Hepatocyte (in vitro differentiated cells): ENCODE measurements around the gene MRPS22. TPM values are rescaled to one million over a fixed set of nuclear protein-coding genes. Genes with fewer than 3 reads are reported as not detected.
A peak's percentile ranks its signal among the peaks of the same experiment; 100 is the strongest.

Experiments
- DNase-seq: peaks from one replicate; pipeline ENCODE4 v3.0.0-alpha.2; 2016; ENCODE audit warnings: low spot score
- H2AFZ ChIP-seq: fragments of 200-600 bp; sonication (generic); 2 replicates; pipeline ENCODE4 v1.6.0; 2016; ENCODE audit warnings: antibody characterized with exemption, mild to moderate bottlenecking
- H3K27ac ChIP-seq: fragments of 200-600 bp; sonication (generic); 2 replicates; pipeline ENCODE4 v1.5.1; 2016; ENCODE audit warnings: mild to moderate bottlenecking
- H3K27me3 ChIP-seq: fragments of 200-600 bp; sonication (generic); 2 replicates; pipeline ENCODE4 v1.6.1; 2016
- H3K36me3 ChIP-seq: fragments of 200-600 bp; sonication (generic); replicated peaks from 2 replicates; pipeline ENCODE4 v1.5.1; 2016; ENCODE audit warnings: low read depth; ENCODE audit not compliant: insufficient read depth
- H3K4me1 ChIP-seq: fragments of 200-600 bp; sonication (generic); 2 replicates; pipeline ENCODE4 v1.5.1; 2016; ENCODE audit warnings: mild to moderate bottlenecking, moderate library complexity; ENCODE audit not compliant: insufficient read depth
- H3K4me2 ChIP-seq: fragments of 200-600 bp; sonication (generic); 2 replicates; pipeline ENCODE4 v1.6.0; 2016
- H3K4me3 ChIP-seq: fragments of 200-600 bp; sonication (generic); 2 replicates; pipeline ENCODE4 v1.5.1; 2016; ENCODE audit warnings: mild to moderate bottlenecking
- H3K79me2 ChIP-seq: fragments of 200-600 bp; sonication (generic); 2 replicates; pipeline ENCODE4 v1.6.0; 2017; ENCODE audit warnings: mild to moderate bottlenecking
- H3K9me2 ChIP-seq: fragments of 200-600 bp; sonication (generic); replicated peaks from 2 replicates; pipeline ENCODE4 v1.6.0; 2017; ENCODE audit warnings: mild to moderate bottlenecking; ENCODE audit not compliant: insufficient read depth
- H3K9me3 ChIP-seq: fragments of 200-600 bp; sonication (generic); 2 replicates; pipeline ENCODE4 v1.5.1; 2016; ENCODE audit warnings: low read depth, mild to moderate bottlenecking
- H4K20me1 ChIP-seq: fragments of 200-600 bp; sonication (generic); 2 replicates; pipeline ENCODE4 v1.6.0; 2016; ENCODE audit warnings: mild to moderate bottlenecking; ENCODE audit not compliant: insufficient read depth, poor library complexity, severe bottlenecking
- EZH2 ChIP-seq: fragments of 200-600 bp; sonication (generic); IDR thresholded peaks from 2 replicates; pipeline ENCODE4 v1.6.1; 2016; ENCODE audit warnings: antibody characterized with exemption, mild to moderate bottlenecking, borderline replicate concordance
- EZH2phosphoT487 ChIP-seq: fragments of 200-600 bp; sonication (generic); IDR thresholded peaks from one replicate; pipeline ENCODE4 v1.6.1; 2018; ENCODE audit warnings: antibody characterized with exemption, mild to moderate bottlenecking, low read depth, moderate library complexity; ENCODE audit not compliant: unreplicated experiment, severe bottlenecking
- WGBS: methylation state at CpG from one replicate; pipeline ENCODE4 v1.1.6; 2016; ENCODE audit warnings: low lambda C conversion rate; ENCODE audit errors: missing lambda C conversion rate; 5-methylcytosine and 5-hydroxymethylcytosine counted together
- polyA plus RNA-seq: library from polyadenylated mRNA; unstranded; fragments of >200 nt; fragmentation: Nextera tagmentation; extraction: Ambion mirVana; gene quantifications from 2 replicates; pipeline ENCODE4 v1.2.1, GENCODE V29; 2016
- total RNA-seq: library from RNA; depleted of rRNA; stranded (reverse); fragments of >200 nt; gene quantifications from 2 replicates; pipeline ENCODE4 v1.2.3, GENCODE V29; 2014
- TF ChIP-seq, protein P1 (sequence below): fragments of 200-600 bp; sonication (generic); IDR thresholded peaks from 2 replicates; pipeline ENCODE4 v1.5.1; 2016; ENCODE audit warnings: antibody characterized with exemption, mild to moderate bottlenecking; ENCODE audit not compliant: poor library complexity

The MRPS22 gene
- total and polyA plus RNA-seq, 2 experiments from 2014 or later = 55.1 to 75.7 TPM

DNA sequence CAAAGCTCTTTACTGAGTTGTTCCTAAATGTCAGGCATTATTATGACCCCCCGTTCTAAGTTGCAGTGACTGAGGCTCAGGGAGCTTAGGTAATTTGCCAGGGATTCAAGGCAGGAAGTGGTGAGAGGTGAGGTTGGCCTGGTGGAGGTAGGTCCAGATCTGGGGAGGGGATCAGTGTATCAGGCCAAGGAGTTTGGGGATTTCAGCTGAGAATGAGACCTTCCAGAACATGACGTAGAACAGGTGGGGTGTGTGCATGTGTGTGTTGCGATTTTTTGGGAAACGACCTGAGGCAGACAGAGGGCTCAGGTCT is 41.1 kb upstream of the MRPS22 start:
- TF ChIP-seq EZH2 = no peak
- TF ChIP-seq, protein P1, sequence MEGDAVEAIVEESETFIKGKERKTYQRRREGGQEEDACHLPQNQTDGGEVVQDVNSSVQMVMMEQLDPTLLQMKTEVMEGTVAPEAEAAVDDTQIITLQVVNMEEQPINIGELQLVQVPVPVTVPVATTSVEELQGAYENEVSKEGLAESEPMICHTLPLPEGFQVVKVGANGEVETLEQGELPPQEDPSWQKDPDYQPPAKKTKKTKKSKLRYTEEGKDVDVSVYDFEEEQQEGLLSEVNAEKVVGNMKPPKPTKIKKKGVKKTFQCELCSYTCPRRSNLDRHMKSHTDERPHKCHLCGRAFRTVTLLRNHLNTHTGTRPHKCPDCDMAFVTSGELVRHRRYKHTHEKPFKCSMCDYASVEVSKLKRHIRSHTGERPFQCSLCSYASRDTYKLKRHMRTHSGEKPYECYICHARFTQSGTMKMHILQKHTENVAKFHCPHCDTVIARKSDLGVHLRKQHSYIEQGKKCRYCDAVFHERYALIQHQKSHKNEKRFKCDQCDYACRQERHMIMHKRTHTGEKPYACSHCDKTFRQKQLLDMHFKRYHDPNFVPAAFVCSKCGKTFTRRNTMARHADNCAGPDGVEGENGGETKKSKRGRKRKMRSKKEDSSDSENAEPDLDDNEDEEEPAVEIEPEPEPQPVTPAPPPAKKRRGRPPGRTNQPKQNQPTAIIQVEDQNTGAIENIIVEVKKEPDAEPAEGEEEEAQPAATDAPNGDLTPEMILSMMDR = no peak
- no peak for TF ChIP-seq EZH2phosphoT487
- H3K27ac ChIP-seq = peak overlapping the region; percentile 65
- peaks cover 12% of the 10 kb centered on the region for H3K4me1 ChIP-seq
- H3K27me3 ChIP-seq = no peaks in the 10 kb centered on the region
- no peak for DNase-seq
- H4K20me1 ChIP-seq = no peaks in the 10 kb centered on the region
- H3K4me3 ChIP-seq = no peak overlapping the region
- WGBS = 67% methylated on average over 4 of the region's 4 CpGs
- H3K79me2 ChIP-seq = no peaks in the 10 kb centered on the region
- H3K9me3 ChIP-seq = no peaks in the 10 kb centered on the region
- no peaks in the 10 kb centered on the region for H3K36me3 ChIP-seq
- H3K4me2 ChIP-seq = no peak overlapping the region
- no peaks in the 10 kb centered on the region for H3K9me2 ChIP-seq
- H2AFZ ChIP-seq = no peak overlapping the region

DNA sequence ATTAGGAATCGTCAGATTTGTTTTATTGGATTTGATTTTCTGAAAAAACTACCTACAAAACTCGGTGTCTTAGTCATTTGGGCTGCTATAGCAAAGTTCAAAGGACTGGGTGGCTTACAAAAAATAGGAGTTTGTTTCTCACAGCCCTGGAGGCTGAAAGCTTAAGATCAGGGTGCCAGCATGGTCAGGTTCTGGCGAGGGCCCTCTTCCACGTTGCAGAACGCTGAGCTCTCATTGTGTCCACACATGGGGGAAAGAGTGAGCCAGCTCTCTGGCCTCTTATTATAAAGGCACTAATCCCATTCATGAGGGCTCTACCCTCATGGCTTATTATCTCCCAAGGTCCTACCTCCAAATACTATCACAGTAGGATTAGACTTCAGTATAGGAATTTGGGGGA is 40.6 kb upstream of the MRPS22 start:
- no peak for DNase-seq
- no peaks in the 10 kb centered on the region for H3K79me2 ChIP-seq
- H3K4me1 ChIP-seq = peaks cover 12% of the 10 kb centered on the region
- H3K9me2 ChIP-seq = no peaks in the 10 kb centered on the region
- no peaks in the 10 kb centered on the region for H3K36me3 ChIP-seq
- H3K27me3 ChIP-seq = no peaks in the 10 kb centered on the region
- no peak overlapping the region for H3K4me2 ChIP-seq
- WGBS = 87% methylated on average over 5 of the region's 5 CpGs
- H3K9me3 ChIP-seq = no peaks in the 10 kb centered on the region
- no peak overlapping the region for H3K27ac ChIP-seq
- no peak overlapping the region for H2AFZ ChIP-seq
- H4K20me1 ChIP-seq = no peaks in the 10 kb centered on the region
- TF ChIP-seq EZH2 (no peak), EZH2phosphoT487 (no peak)
- TF ChIP-seq, protein P1 = no peak
- H3K4me3 ChIP-seq = no peak overlapping the region

DNA sequence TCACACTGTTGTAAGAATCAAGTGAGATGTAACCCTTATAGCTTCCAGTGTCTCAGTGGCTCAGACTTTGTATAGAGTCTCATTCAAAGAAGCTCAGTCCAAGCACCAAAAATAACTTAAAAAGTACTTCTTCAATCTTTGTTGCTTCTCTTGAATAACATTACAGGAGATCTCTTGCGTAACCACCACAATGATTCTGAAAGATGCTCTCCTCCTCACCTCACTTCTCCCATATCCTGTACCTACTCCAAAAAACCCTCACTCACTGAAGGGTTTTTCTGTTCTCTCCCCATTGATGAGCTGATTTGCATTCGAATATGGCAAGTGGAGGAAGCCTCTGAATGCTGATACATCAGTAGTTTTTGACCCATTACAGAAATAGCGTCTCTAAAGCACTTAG is 39.4 kb upstream of the MRPS22 start:
- Histone ChIP-seq H3K4me3 (no peak overlapping the region), H3K36me3 (no peaks in the 10 kb centered on the region), H3K79me2 (no peaks in the 10 kb centered on the region), H3K27me3 (no peaks in the 10 kb centered on the region), H2AFZ (no peak overlapping the region), H4K20me1 (no peaks in the 10 kb centered on the region), H3K4me1 (peaks cover 14% of the 10 kb centered on the region), H3K9me3 (no peaks in the 10 kb centered on the region), H3K4me2 (no peak overlapping the region), H3K27ac (no peak overlapping the region), H3K9me2 (no peaks in the 10 kb centered on the region)
- no peak for TF ChIP-seq EZH2phosphoT487
- TF ChIP-seq EZH2 = no peak
- TF ChIP-seq, protein P1 = no peak
- WGBS = 81% methylated on average over 3 of the region's 3 CpGs
- DNase-seq = no peak

DNA sequence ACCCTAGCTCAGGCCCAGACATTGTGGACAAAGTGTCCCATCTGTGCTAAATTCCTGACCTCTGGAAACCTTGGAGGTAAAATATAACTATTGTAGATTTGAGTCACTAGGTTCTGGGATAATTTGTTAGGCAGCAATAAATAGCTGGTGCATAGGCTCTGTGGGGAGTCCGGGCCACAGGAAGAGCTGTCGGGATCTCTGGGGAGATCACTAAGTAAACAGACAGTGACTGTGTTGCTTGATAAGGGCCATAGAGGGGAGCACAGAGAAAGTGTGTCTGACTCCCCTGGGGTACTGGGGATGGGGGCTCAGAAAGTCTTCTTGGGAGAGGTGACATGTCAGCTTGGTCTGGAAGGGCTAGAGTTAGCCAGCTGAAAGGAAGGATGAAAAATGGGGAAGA is 37.7 kb upstream of the MRPS22 start:
- 88% methylated on average over 2 of the region's 2 CpGs for WGBS
- H3K27ac ChIP-seq = no peak overlapping the region
- H2AFZ ChIP-seq = no peak overlapping the region
- H4K20me1 ChIP-seq = no peaks in the 10 kb centered on the region
- TF ChIP-seq, protein P1 = no peak
- TF ChIP-seq EZH2phosphoT487 (no peak), EZH2 (no peak)
- H3K4me3 ChIP-seq = no peak overlapping the region
- no peaks in the 10 kb centered on the region for H3K9me2 ChIP-seq
- H3K79me2 ChIP-seq = no peaks in the 10 kb centered on the region
- H3K27me3 ChIP-seq = no peaks in the 10 kb centered on the region
- H3K4me2 ChIP-seq = no peak overlapping the region
- peaks cover 14% of the 10 kb centered on the region for H3K4me1 ChIP-seq
- no peaks in the 10 kb centered on the region for H3K9me3 ChIP-seq
- no peak for DNase-seq
- H3K36me3 ChIP-seq = no peaks in the 10 kb centered on the region
